Measurements from ENCODE around the gene ARPC5. TPM values are rescaled to one million over a fixed set of nuclear protein-coding genes. Genes with fewer than 3 reads are reported as not detected.
A peak's percentile ranks its signal among the peaks of the same experiment; 100 is the strongest.

Gene ARPC5
- total and polyA plus RNA-seq, 4 donors = 165 to 266 (median 188) TPM

GRCh38 chr1:183655562-183656075 is 20.0 kb upstream of the ARPC5 start:
- no peaks in the 10 kb centered on the region for H3K36me3 ChIP-seq (ENCODE audit: control insufficient read depth in 4 of 4, insufficient read depth in 4 of 4, low read length in 4 of 4)
- DNase-seq (peak; percentile 83 to 93 (median 92)), ATAC-seq (ENCODE audit: insufficient read depth, low FRiP score) (peak; percentile 86)
- no peaks in the 10 kb centered on the region for H3K27me3 ChIP-seq (ENCODE audit: control insufficient read depth in 3 of 3, insufficient read depth in 3 of 3, low read length in 2 of 3)
- H3K4me1 ChIP-seq (ENCODE audit: control insufficient read depth in 5 of 5, insufficient read depth in 5 of 5, low read length in 5 of 5) = peaks cover 0 to 31% (median 0%) of the 10 kb centered on the region in 5 donors
- 10 to 12% methylated on average over 4 of the region's 4 CpGs for WGBS, 2 donors
- no peak overlapping the region for H3K9ac ChIP-seq (ENCODE audit: insufficient read depth in 1 of 2, low read length in 2 of 2)
- TF ChIP-seq CTCF (IDR thresholded peaks at IDR 0.05; ENCODE audit: control extremely low read depth, extremely low read depth) = peak; percentile 76
- H3K27ac ChIP-seq (ENCODE audit: low read depth in 1 of 2, low read length in 1 of 2) = no peak overlapping the region
- no peaks in the 10 kb centered on the region for H3K9me3 ChIP-seq (ENCODE audit: control insufficient read depth in 4 of 4, insufficient read depth in 3 of 4, low read length in 3 of 4)
- H3K4me3 ChIP-seq = no peak overlapping the region

- Histone ChIP-seq H3K27ac (ENCODE audit: low read depth in 1 of 2, low read length in 1 of 2) (no peak overlapping the region), H3K4me3 (no peak overlapping the region), H3K36me3 (ENCODE audit: control insufficient read depth in 4 of 4, insufficient read depth in 4 of 4, low read length in 4 of 4) (no peaks in the 10 kb centered on the region), H3K9ac (ENCODE audit: insufficient read depth in 1 of 2, low read length in 2 of 2) (no peak overlapping the region), H3K9me3 (ENCODE audit: control insufficient read depth in 4 of 4, insufficient read depth in 3 of 4, low read length in 3 of 4) (no peaks in the 10 kb centered on the region), H3K4me1 (ENCODE audit: control insufficient read depth in 5 of 5, insufficient read depth in 5 of 5, low read length in 5 of 5) (peaks cover 0 to 31% (median 0%) of the 10 kb centered on the region in 5 donors), H3K27me3 (ENCODE audit: control insufficient read depth in 3 of 3, insufficient read depth in 3 of 3, low read length in 2 of 3) (no peaks in the 10 kb centered on the region)
- DNase-seq (no peak), ATAC-seq (ENCODE audit: insufficient read depth, low FRiP score) (no peak)
- TF ChIP-seq CTCF (IDR thresholded peaks at IDR 0.05; ENCODE audit: control extremely low read depth, extremely low read depth) = no peak
Observed at GRCh38 chr1:183654706-183655105, 19.1 kb upstream of the ARPC5 start.

- peak overlapping the region; percentile 21 to 32 for H3K27ac ChIP-seq (ENCODE audit: low read depth in 1 of 2, low read length in 1 of 2)
- no peak for DNase-seq
- no peak for TF ChIP-seq CTCF (IDR thresholded peaks at IDR 0.05; ENCODE audit: control extremely low read depth, extremely low read depth)
- ATAC-seq (ENCODE audit: insufficient read depth, low FRiP score) = no peak
- no peak overlapping the region for H3K9ac ChIP-seq (ENCODE audit: insufficient read depth in 1 of 2, low read length in 2 of 2)
- no peaks in the 10 kb centered on the region for H3K27me3 ChIP-seq (ENCODE audit: control insufficient read depth in 3 of 3, insufficient read depth in 3 of 3, low read length in 2 of 3)
- no peak overlapping the region for H3K4me3 ChIP-seq
- 85 to 99% methylated on average over 4 of the region's 4 CpGs for WGBS, 2 donors
- peaks cover 0 to 31% (median 0%) of the 10 kb centered on the region in 5 donors for H3K4me1 ChIP-seq (ENCODE audit: control insufficient read depth in 5 of 5, insufficient read depth in 5 of 5, low read length in 5 of 5)
- H3K9me3 ChIP-seq (ENCODE audit: control insufficient read depth in 4 of 4, insufficient read depth in 3 of 4, low read length in 3 of 4) = no peaks in the 10 kb centered on the region
- H3K36me3 ChIP-seq (ENCODE audit: control insufficient read depth in 4 of 4, insufficient read depth in 4 of 4, low read length in 4 of 4) = no peaks in the 10 kb centered on the region
Observed at GRCh38 chr1:183653876-183654451, 18.4 kb upstream of the ARPC5 start.

- Histone ChIP-seq H3K9me3 (ENCODE audit: control insufficient read depth in 4 of 4, insufficient read depth in 3 of 4, low read length in 3 of 4) (no peaks in the 10 kb centered on the region), H3K4me3 (no peak overlapping the region), H3K4me1 (ENCODE audit: control insufficient read depth in 5 of 5, insufficient read depth in 5 of 5, low read length in 5 of 5) (peaks cover 0 to 31% (median 0%) of the 10 kb centered on the region in 5 donors), H3K9ac (ENCODE audit: insufficient read depth in 1 of 2, low read length in 2 of 2) (no peak overlapping the region), H3K27me3 (ENCODE audit: control insufficient read depth in 3 of 3, insufficient read depth in 3 of 3, low read length in 2 of 3) (no peaks in the 10 kb centered on the region), H3K36me3 (ENCODE audit: control insufficient read depth in 4 of 4, insufficient read depth in 4 of 4, low read length in 4 of 4) (no peaks in the 10 kb centered on the region), H3K27ac (ENCODE audit: low read depth in 1 of 2, low read length in 1 of 2) (peak overlapping the region; percentile 21 to 32)
- ATAC-seq (ENCODE audit: insufficient read depth, low FRiP score) (no peak), DNase-seq (no peak)
- WGBS, 2 donors = 70 to 78% methylated on average over 3 of the region's 3 CpGs
- TF ChIP-seq CTCF (IDR thresholded peaks at IDR 0.05; ENCODE audit: control extremely low read depth, extremely low read depth) = no peak
Observed at GRCh38 chr1:183653462-183653794, 17.8 kb upstream of the ARPC5 start.
